ENCODE results near the gene CACNA1H. TPM values are rescaled to one million over a fixed set of nuclear protein-coding genes. Genes with fewer than 3 reads are reported as not detected.

Gene CACNA1H
- total and polyA plus RNA-seq, 2 of the 4 experiments (the other 2 are of a cell fraction): 1.6 to 5.8 TPM

DNA sequence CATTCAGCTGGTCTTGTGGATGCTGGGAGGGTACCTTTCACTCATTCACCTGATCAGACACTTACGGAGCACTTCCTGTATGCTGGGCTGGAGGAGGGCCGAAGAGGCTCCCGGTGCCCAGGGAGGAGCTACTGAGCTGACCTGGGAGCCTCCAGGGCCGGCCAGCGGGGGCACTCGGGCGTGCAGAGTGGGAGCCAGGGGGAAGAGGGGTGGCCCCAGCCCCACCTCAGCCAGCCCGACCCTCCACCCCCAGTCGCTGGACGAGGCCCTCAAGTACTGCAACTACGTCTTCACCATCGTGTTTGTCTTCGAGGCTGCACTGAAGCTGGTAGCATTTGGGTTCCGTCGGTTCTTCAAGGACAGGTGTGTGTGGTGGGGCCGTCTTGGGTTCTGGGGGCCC is 61.8 kb downstream of the CACNA1H start:
- POLR2A ChIA-PET (ENCODE audit: unreplicated experiment): no interaction called here
- H3K4ac ChIP-seq (ENCODE audit: low read depth, low read length): no peak overlapping the region
- H4K5ac ChIP-seq (ENCODE audit: low read depth, low read length): no peak overlapping the region
- H3K56ac ChIP-seq (ENCODE audit: extremely low read depth, insufficient read depth, low read length): no peak overlapping the region
- no peaks in the 10 kb centered on the region for H3K27me3 ChIP-seq (ENCODE audit: control insufficient read depth, insufficient read depth, low read length)
- H3K4me1 ChIP-seq (ENCODE audit: control insufficient read depth, insufficient read depth, low read length): no peaks in the 10 kb centered on the region
- dilution Hi-C loops (cut with HindIII; ENCODE audit: low sequenced_read_pairs, unreplicated experiment) (no loop called here), intact Hi-C loops (cut with micrococcal nuclease) (no loop called here), in situ Hi-C loops (cut with MboI; ENCODE audit: low sequenced_read_pairs) (loop anchor here (25.0 kb wide), 1 partner anchor 402 kb away; the partner anchor contains the start of gene GNG13)
- H4K20me1 ChIP-seq (ENCODE audit: insufficient read depth, low read length): no peaks in the 10 kb centered on the region
- H3K9me3 ChIP-seq (ENCODE audit: control insufficient read depth, insufficient read depth, low read length): no peaks in the 10 kb centered on the region
- DNase-seq: no peak
- no peak overlapping the region for H3K14ac ChIP-seq (replicated peaks; ENCODE audit: low read depth, low read length)
- no peak overlapping the region for H2BK120ac ChIP-seq (ENCODE audit: low read depth, low read length)
- no peak overlapping the region for H3K27ac ChIP-seq (ENCODE audit: insufficient read depth, low read length)
- no peak overlapping the region for H3K4me2 ChIP-seq (ENCODE audit: low read depth, low read length)
- H3K36me3 ChIP-seq (ENCODE audit: control insufficient read depth, insufficient read depth, low read length): peaks cover 4% of the 10 kb centered on the region; the same call in 1 of the 2 replicates
- no peaks in the 10 kb centered on the region for H3K79me1 ChIP-seq (ENCODE audit: low read depth in 1 of 2, low read length in 2 of 2)
- BruUV-seq (replicated peaks): no TSS peak
- no peak for ATAC-seq (ENCODE audit: low read depth)
- 40% methylated on average over 1 of the region's 16 CpGs; no CpG with 5 or more reads in 1 of the 2 experiments for WGBS, 2 experiments (ENCODE audit: extremely low coverage in 2 of 2, insufficient read length in 1 of 2)
- TF ChIP-seq BHLHE40 (IDR thresholded peaks at IDR 0.05; ENCODE audit: low read depth, low read length) (no peak), FOS (IDR thresholded peaks at IDR 0.05; ENCODE audit: low read depth, low read length) (no peak), MAZ (IDR thresholded peaks at IDR 0.05; ENCODE audit: borderline replicate concordance, low read depth, low read length) (no peak), SMC3 (IDR thresholded peaks at IDR 0.05; ENCODE audit: low read depth, low read length) (no peak), CEBPB (IDR thresholded peaks at IDR 0.05; ENCODE audit: low read depth, low read length) (no peak), POLR2A (IDR thresholded peaks at IDR 0.05; ENCODE audit: low read depth, low read length) (no peak), MXI1 (IDR thresholded peaks at IDR 0.05; ENCODE audit: borderline replicate concordance, low read depth, low read length) (no peak)
- TF ChIP-seq, protein P1, sequence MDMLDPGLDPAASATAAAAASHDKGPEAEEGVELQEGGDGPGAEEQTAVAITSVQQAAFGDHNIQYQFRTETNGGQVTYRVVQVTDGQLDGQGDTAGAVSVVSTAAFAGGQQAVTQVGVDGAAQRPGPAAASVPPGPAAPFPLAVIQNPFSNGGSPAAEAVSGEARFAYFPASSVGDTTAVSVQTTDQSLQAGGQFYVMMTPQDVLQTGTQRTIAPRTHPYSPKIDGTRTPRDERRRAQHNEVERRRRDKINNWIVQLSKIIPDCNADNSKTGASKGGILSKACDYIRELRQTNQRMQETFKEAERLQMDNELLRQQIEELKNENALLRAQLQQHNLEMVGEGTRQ (IDR thresholded peaks at IDR 0.05; ENCODE audit: low read depth, low read length): no peak
- TF ChIP-seq, protein P2, sequence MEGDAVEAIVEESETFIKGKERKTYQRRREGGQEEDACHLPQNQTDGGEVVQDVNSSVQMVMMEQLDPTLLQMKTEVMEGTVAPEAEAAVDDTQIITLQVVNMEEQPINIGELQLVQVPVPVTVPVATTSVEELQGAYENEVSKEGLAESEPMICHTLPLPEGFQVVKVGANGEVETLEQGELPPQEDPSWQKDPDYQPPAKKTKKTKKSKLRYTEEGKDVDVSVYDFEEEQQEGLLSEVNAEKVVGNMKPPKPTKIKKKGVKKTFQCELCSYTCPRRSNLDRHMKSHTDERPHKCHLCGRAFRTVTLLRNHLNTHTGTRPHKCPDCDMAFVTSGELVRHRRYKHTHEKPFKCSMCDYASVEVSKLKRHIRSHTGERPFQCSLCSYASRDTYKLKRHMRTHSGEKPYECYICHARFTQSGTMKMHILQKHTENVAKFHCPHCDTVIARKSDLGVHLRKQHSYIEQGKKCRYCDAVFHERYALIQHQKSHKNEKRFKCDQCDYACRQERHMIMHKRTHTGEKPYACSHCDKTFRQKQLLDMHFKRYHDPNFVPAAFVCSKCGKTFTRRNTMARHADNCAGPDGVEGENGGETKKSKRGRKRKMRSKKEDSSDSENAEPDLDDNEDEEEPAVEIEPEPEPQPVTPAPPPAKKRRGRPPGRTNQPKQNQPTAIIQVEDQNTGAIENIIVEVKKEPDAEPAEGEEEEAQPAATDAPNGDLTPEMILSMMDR (conservative IDR thresholded peaks at IDR 0.05; ENCODE audit: low read depth, low read length): no peak
- TF ChIP-seq, protein P3, sequence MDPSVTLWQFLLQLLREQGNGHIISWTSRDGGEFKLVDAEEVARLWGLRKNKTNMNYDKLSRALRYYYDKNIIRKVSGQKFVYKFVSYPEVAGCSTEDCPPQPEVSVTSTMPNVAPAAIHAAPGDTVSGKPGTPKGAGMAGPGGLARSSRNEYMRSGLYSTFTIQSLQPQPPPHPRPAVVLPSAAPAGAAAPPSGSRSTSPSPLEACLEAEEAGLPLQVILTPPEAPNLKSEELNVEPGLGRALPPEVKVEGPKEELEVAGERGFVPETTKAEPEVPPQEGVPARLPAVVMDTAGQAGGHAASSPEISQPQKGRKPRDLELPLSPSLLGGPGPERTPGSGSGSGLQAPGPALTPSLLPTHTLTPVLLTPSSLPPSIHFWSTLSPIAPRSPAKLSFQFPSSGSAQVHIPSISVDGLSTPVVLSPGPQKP (IDR thresholded peaks at IDR 0.05; ENCODE audit: borderline replicate concordance, low read depth, low read length): no peak
- no peak overlapping the region for H2BK15ac ChIP-seq (ENCODE audit: low read depth, low read length)
- H2AFZ ChIP-seq (replicated peaks; ENCODE audit: low read length, poor library complexity): no peak overlapping the region
- H3K18ac ChIP-seq (ENCODE audit: low read depth, low read length): no peak overlapping the region
- CTCF ChIA-PET: no interaction called here
- H4K91ac ChIP-seq (ENCODE audit: insufficient read depth, low read depth, low read length): no peak overlapping the region
- H3K9ac ChIP-seq (ENCODE audit: low read depth, low read length): no peak overlapping the region
- H3K9me1 ChIP-seq (ENCODE audit: insufficient read depth, low read length): no peaks in the 10 kb centered on the region
- H3K23ac ChIP-seq (ENCODE audit: low read depth, low read length): no peak overlapping the region
- H2BK20ac ChIP-seq (ENCODE audit: low read depth, low read length): no peak overlapping the region
- H2AK5ac ChIP-seq (ENCODE audit: low read depth, low read length): no peak overlapping the region
- no peak overlapping the region for H2AK9ac ChIP-seq (replicated peaks; ENCODE audit: low read depth, low read length, poor library complexity)
- no peak overlapping the region for H3K4me3 ChIP-seq (ENCODE audit: insufficient read depth, low read depth, low read length)
- H4K8ac ChIP-seq (ENCODE audit: low read depth in 2 of 2, low read length in 2 of 2): no peak overlapping the region
- H2BK5ac ChIP-seq (ENCODE audit: low read depth, low read length, poor library complexity, severe bottlenecking): no peak overlapping the region
